Panc1 (cell line): ENCODE results near the gene BAHCC1.

Experiments used
- SIN3A ChIP-seq: IDR thresholded peaks from 2 replicates; pipeline ENCODE4 v1.6.1; 2012; ENCODE audit warnings: low read depth, mild to moderate bottlenecking, low read length, moderate library complexity, borderline replicate concordance; ENCODE audit not compliant: insufficient read depth
- TF ChIP-seq, protein P1 (sequence below): fragments of 450-650 bp; IDR thresholded peaks from 2 replicates; pipeline ENCODE4 v1.5.1; 2017; ENCODE audit warnings: mild to moderate bottlenecking

DNA sequence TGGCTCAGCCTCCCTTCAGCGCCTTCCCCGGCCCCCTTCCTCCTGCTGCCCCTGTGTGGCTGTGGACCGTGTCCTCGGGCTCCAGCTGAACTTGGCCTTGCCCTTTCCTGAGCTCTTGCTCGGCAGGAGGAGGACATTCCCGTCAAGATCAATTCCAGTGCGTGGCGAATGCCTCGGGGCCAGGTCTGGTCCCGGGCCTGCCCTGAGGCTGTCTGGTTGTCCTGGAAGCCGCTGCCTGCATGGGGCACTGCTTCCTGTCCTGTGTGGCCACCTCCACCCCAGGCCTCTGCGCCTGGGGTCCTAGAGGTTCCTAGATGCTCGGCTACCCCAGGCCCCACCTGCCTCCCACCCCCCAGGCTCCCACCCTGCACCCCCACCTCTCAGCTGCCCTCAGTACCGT is 12.8 kb downstream of the BAHCC1 start:
- TF ChIP-seq, protein P1, sequence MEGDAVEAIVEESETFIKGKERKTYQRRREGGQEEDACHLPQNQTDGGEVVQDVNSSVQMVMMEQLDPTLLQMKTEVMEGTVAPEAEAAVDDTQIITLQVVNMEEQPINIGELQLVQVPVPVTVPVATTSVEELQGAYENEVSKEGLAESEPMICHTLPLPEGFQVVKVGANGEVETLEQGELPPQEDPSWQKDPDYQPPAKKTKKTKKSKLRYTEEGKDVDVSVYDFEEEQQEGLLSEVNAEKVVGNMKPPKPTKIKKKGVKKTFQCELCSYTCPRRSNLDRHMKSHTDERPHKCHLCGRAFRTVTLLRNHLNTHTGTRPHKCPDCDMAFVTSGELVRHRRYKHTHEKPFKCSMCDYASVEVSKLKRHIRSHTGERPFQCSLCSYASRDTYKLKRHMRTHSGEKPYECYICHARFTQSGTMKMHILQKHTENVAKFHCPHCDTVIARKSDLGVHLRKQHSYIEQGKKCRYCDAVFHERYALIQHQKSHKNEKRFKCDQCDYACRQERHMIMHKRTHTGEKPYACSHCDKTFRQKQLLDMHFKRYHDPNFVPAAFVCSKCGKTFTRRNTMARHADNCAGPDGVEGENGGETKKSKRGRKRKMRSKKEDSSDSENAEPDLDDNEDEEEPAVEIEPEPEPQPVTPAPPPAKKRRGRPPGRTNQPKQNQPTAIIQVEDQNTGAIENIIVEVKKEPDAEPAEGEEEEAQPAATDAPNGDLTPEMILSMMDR: no peak
- no peak for TF ChIP-seq SIN3A
